Kidney glomerular epithelial cell (primary cell): ENCODE results near the gene APOE.
"Not testable (repeated sequence)": the region's sequence is repeated elsewhere in the genome, so short reads cannot be mapped to it uniquely, and the experiment has no call there.

ENCODE experiments used
- DNase-seq: peaks from one replicate; lab custom pipeline; 2025; lab: John Stamatoyannopoulos, UW

APOE gene

DNA sequence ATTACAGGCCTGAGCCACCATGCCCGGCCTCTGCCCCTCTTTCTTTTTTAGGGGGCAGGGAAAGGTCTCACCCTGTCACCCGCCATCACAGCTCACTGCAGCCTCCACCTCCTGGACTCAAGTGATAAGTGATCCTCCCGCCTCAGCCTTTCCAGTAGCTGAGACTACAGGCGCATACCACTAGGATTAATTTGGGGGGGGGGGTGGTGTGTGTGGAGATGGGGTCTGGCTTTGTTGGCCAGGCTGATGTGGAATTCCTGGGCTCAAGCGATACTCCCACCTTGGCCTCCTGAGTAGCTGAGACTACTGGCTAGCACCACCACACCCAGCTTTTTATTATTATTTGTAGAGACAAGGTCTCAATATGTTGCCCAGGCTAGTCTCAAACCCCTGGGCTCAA is 4.2 kb downstream of the APOE start:
- no peak for DNase-seq

DNA sequence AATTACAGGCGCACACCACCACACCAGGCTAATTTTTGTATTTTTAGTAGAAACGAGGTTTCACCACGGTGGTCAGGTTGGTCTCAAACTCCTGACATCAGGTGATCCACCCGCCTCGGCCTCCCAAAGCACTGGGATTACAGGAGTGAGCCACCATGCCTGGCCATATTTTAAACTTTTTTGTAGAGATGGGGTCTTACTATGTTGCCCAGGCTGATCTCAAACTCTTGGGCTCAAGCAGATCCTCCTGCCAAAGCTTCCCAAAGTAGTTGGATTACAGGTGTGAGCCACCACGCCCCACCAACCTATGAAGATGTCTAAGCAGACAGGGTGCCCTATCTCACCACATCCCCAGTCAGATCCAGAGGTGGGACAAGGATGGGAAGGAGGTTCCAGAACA is 6.3 kb downstream of the APOE start:
- DNase-seq: not testable (repeated sequence)

DNA sequence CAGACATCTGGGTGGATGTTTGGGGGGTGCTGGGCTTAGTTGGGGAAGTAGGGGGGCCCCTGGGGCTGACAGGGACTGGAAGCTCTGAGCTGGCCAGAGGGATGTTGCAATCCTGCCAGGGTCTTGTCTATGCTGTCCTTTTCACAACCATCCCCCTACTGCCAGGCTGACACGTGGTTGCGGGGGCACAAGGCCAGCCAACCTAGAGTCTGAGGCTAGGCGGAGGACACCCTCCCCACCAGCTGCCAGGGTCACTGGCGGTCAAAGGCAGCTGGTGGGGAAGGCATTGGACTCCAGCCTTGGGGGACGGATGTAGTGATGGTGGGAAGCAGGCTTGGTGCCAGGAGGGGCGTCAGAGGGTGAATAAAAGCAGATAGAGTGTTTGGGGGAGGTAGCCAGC is 7.3 kb downstream of the APOE start:
- DNase-seq: no peak

DNA sequence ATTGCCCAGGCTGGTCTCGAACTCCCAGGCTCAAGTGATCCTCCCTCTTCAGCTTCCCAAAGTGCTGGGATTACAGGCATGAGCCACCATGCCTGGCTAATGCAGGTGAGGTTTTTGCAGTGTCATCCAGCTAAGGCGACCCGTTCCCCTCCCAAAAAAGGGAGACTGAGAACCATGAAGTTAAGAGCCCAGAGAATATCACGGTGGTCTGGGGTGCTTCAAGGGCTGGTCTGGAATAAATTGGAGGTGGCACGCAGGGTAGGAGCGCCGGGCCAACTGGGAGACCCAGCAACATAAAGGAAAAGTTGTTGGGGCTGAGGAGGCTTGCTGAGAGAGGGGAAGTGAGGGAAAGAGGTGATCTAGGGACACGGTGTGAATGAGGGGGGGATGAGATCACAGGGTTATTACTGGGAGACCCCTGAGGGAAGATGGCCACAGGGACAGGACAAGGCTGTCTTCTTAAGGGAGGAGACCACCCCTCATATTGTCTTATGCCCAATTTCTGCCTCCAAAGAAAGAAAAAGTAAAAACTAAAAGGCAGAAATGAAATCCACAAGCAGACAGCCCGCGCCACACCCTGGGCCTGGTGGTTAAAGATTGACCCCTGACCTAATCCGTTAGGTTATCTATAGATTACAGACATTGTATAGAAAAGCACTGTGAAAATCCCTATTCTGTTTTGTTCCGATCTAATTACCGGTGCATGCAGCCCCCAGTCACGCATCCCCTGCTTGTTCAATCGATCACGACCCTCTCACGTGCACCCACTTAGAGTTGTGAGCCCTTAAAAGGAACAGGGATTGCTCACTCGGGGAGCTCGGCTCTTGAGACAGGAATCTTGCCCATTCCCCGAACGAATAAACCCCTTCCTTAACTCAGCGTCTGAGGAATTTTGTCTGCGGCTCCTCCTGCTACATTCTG is 8.2 kb downstream of the APOE start:
- not testable (repeated sequence) for DNase-seq

DNA sequence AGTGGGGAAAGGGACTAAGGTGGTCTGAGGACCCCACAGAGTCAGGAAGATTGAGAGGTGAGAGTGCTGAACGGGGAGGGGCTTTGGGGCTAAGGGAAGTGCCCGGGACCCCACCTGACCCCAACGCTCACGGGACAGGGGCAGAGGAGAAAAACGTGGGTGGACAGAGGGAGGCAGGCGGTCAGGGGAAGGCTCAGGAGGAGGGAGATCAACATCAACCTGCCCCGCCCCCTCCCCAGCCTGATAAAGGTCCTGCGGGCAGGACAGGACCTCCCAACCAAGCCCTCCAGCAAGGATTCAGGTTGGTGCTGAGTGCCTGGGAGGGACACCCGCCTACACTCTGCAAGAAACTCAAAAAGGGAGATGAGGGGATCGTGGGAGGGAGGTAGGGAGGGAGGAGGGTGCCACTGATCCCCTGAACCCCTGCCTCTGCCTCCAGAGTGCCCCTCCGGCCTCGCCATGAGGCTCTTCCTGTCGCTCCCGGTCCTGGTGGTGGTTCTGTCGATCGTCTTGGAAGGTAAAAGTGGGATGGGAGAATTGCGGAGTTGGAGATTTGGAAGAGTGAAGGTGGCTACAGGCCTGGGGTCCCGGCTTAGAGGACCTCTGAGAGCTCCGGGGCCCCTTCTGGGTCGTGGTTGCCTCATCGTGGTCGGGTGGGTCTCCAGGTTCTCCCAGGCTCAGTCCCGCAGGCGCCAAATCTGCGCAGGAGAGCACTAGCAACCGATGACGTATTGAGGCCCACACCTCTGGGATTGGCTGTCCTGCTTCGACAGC is 9.0 kb downstream of the APOE start, which contains the start of gene APOC1:
Gene APOC1 (plus strand): TSS at position 176 of the 774 bp plus-strand sequence. CDS start 284 bp downstream, at position 460.
- peak; percentile 84 for DNase-seq

DNA sequence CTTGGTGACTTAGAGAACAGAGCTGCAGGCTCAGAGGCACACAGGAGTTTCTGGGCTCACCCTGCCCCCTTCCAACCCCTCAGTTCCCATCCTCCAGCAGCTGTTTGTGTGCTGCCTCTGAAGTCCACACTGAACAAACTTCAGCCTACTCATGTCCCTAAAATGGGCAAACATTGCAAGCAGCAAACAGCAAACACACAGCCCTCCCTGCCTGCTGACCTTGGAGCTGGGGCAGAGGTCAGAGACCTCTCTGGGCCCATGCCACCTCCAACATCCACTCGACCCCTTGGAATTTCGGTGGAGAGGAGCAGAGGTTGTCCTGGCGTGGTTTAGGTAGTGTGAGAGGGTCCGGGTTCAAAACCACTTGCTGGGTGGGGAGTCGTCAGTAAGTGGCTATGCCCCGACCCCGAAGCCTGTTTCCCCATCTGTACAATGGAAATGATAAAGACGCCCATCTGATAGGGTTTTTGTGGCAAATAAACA is 18.7 kb downstream of the APOE start:
- no peak for DNase-seq

DNA sequence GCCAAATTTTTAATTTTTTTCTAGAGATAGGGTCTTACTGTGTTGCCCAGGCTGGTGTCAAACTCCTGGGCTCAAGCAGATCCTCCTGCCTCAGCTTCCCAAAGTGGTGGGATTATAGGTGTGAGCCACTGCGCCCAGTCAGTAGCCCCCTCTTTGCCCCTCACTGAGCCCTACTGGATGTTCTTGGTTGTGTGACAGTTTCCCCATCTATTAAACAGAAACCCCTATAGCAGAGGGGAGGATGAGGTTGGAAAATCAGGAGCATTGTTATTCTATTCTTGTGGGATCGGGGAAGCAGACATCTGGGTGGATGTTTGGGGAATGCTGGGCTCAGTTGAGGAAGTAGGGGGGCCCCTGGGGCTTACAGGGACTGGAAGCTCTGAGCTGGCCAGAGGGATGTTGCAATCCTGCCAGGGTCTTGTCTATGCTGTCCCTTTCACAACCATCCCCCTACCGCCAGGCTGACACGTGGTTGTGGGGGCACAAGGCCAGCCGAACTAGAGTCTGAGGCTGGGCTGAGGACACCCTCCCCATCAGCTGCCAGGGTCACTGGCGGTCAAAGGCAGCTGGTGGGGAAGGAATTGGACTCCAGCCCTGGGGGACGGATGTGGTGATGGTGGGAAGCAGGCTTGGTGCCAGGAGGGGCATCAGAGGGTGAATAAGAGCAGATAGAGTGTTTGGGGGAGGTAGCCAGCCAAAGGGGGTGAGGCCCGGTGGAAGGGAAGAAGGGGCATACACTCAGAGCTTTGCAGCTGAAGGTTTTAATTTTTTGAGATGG is 19.7 kb downstream of the APOE start:
- DNase-seq: no peak

DNA sequence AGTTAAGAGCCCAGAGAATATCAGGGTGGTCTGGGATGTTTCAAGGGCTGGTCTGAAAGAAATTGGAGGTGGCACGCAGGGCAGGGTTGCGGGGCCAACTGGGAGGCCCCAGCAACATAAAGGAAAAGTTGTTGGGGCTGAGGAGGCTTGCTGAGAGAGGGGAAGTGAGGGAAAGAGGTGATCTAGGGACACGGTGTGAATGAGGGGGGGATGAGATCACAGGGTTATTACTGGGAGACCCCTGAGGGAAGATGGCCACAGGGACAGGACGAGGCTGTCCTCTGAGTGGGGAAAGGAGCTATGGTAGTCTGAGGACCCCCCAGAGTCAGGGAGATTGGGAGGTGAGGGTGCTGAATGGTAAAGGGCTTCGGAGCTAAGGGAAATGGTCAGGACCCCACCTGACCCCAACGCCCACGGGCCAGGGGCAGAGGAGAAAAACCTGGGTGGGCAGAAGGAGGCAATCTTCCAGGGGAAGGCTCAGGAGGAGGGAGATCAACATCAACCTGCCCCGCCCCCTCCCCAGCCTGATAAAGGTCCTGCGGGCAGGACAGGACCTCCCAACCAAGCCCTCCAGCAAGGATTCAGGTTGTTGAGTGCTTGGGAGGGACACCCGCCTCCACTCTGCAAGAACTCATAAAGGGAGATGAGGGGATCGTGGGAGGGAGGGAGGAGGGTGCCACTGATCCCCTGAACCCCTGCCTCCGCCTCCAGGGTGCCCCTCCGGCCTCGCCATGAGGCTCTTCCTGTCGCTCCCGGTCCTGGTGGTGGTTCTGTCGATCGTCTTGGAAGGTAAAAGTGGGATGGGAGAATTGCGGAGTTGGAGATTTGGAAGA is 20.9 kb downstream of the APOE start:
- not testable (repeated sequence) for DNase-seq

DNA sequence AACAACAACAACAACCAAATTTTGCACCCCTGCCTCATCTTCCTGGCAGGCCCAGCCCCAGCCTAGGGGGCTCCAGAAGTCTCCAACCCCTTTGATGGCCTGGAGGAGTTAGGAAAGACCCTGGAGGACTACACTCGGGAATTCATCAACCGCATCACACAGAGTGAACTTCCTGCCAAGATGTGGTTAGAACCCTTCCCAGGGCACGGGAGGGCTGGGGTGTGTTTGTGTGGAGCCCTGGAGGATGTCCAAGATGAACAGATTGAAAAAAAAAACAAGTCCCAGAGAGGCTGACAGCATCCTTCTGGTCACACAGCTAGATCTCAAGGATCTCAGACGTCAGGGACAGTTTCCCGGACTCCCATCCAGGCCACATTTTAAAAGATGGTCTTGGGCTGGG is 22.1 kb downstream of the APOE start:
- no peak for DNase-seq

DNA sequence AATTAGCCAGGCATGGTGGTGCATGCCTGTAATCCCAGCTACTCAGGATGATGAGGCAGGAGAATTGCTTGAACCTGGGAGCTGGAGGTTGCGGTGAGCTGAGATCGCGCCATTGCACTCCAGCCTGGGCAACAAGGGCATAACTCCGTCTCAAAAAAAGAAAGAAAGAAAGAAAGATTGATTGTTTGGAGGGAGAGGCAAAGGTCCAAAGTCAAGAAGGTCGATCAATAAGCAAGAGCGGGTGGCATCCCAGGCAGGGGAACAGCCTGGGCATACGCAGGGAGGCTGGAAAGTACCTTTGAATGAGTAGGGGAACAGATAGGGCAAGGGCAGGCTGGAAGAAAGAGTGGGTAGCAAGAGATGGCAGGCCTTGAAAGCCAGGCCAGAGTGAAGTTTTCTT is 24.5 kb downstream of the APOE start:
- DNase-seq: no peak

DNA sequence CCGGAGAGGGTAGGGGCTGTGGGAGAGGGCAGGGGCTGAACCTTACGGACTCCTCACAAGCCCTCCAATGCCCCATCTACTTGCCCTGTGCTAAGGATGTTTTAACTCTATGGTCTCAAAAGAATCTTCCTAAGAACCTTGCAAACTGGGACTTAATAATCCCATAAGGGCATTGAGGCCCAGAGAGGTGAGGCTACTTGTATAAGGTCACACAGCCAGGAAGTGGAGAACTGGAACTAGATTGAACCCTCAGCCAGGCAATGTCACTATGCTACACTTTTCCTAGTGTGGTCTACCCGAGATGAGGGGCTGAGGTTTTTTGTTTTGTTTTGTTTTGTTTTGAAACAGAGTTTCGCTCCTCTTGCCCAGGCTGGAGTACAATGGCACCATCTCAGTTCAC is 25.9 kb downstream of the APOE start:
- no peak for DNase-seq

DNA sequence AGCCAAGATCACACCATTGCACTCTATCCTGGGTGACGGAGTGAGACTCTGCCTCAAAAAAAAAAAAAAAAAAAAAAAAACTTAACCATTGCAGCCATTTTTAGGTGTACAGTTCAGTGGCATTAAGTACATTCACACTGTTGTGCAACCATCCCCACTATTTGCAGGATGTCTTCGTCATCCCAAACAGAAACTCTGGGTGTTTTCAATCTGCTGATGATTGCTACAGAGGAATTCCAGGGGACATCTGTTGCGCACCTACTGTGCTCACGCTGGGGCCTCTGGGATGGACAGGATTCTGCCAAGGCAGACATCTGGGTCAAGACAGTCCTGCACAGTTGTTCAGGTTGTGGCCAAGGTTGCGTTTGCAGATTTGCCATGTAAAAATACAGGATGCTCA is 34.1 kb downstream of the APOE start:
- DNase-seq: no peak

DNA sequence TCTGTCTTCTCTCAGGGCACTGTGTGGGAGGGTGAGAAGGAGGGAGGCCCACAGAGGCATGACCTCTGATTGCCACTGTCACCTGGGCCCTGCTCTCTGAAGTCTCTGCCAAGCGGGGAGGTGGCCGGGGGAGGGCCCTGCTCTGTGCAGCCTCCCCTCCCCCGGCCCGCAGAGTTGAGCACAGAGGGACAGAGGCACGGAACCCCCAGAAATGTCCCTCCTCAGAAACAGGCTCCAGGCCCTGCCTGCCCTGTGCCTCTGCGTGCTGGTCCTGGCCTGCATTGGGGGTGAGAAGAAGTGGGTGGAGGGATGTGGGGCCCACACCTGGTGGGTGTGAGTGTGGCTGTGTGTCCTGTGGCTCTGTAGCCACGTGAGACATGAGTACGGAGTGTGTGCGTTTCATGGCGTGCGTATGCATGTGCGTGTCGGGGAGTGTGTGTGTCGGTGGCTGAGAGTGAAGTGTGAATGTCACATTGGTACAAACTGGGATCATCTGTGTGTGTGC is 36.5 kb downstream of the APOE start, which contains the start of gene APOC4:
Gene APOC4 (plus strand): TSS at position 171 of the 505 bp plus-strand sequence. CDS start 41 bp downstream, at position 212.
- no peak for DNase-seq

DNA sequence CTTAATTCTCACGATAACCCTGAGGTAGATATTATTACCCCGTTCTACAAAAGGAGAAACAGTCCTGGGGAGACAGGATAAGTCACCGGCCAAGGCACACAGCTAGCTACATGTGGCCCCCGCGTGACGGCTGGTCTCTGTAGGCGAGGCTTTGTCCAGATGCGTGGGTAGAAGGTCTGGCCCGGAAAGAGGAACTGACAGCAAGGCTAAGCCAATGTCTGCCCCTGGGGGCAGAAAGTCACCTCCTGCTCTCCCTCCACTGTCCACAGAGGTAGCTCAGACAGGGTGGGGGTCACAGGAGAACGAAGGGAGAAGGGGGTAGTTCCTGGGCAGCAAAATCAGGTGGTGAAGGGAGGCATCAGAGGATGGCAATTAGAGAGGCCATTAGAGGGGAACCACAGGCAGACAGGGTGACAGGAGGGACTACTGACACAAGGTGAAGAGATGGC is 38.2 kb downstream of the APOE start:
- DNase-seq: no peak

DNA sequence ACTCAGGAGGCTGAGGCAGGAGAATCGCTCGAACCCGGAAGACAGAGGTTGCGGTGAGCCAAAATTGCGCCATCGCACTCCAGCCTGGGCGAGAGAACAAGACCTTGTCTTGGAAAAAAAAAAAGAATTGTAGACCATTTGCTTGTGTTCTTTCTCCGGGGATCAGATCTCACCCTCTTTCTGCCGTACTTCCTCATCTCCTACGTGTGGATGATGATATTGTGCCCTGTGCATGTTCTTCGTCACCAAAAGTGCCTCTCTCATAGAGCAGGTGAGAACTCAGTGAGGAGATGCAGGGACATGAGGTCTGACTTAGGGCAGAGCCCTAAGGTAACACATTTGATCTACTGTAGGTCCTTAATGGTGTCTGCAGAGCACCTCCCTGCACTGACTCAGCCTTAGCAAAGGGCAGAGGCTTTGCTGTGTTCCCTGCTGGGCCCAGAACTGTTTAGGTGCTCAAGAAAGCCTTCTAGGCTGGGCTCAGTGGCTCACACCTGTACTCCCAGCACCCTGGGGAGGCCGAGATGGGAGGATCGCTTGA is 41.5 kb downstream of the APOE start:
- DNase-seq: no peak

DNA sequence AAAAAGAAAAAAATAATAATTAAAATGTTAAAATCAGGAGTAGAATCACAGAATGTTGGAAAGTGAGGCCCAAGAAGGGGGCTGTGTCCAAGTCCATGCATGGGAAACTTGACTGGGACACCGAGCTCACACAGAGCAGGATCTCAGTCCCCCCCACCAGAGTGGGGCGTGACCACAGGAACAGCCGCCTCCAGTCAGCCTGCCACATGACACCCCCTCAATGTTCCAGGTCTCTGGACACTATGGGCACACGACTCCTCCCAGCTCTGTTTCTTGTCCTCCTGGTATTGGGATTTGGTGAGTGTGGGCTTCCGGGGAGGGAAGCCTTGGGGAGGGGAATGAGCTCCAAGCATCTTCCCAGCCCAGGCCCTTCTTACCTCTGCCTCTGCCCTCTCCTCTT is 42.6 kb downstream of the APOE start:
- no peak for DNase-seq

DNA sequence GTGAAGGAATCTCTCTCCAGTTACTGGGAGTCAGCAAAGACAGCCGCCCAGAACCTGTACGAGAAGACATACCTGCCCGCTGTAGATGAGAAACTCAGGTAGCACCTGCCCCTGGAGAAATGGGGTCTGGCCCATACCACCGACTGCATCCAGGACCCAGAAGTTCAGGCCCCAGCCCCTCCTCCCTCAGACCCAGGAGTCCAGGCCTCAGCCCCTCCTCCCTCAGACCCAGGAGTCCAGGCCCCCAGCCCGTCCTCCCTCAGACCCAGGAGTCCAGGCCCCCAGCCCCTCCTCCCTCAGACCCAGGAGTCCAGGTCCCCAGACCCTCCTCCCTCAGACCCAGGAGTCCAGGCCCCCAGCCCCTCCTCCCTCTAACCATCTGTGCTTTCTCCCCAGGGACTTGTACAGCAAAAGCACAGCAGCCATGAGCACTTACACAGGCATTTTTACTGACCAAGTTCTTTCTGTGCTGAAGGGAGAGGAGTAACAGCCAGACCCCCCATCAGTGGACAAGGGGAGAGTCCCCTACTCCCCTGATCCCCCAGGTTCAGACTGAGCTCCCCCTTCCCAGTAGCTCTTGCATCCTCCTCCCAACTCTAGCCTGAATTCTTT is 43.3 kb downstream of the APOE start:
- DNase-seq: no peak

DNA sequence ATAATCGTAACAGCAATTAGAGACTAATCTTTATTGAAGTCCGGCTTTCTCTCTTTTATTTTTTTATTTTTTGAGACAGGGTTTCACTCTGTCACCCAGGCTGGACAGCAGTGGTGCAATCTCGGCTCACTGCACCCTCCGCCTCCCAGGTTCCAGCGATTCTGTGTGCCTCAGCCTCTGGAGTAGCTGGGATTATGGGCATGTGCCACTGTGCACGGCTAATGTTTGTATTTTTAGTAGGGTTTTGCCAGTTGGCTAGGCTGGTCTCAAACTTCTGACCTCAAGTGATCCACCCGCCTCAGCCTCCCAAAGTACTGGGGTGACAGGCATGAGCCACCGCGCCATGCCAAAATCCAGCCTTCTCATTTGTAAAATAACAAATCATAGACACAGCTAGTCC is 44.0 kb downstream of the APOE start:
- no peak for DNase-seq

DNA sequence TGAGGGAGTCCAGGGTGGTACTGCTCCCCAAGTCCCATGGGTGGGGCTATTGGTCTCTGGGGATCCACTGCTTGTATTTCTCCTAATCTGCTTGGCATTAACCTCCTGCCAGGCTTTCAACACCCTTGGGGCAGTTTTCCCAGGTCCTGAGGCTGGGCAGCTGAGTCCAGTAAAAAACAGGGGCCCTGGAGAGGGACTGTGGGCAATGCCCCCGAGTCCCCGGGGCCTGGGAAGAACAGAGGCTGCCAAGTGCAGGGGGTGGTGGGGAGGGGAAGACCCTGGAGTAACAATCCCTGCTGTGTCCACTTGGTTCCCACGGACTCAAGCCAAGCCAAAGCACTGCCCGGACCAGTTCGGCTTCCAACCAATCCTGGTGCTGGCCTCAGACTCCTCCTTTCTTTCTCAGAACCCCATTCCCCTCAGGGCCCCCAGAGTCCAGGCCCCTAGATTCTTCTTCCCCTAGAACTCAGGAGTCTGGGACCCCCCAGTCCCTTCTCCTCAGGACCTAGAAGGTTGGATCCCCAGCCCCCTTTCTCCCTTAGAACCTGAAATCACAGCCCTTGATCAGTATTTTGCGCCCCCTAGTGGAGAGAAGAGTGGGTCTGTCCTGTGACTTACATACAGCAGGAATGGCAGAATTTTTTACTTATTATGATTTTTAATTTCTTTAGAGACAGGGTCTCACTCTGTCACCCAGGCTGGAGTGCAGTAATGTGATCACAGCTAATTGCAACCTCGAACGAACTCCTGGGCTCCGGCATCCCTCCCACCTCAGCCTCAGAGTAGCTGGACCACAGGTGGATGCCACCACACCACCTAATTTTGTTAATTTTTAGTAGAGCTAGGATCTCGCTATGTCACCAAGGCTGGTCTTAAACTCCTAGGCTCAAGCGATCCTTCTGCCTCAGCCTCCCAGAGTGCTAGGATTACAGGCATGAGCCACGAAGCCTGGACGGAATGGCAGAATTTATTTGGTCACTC is 45.9 kb downstream of the APOE start:
- peak; percentile 76 for DNase-seq
